ENCODE data around the gene APBA1. TPM values are rescaled to one million over a fixed set of nuclear protein-coding genes. Genes with fewer than 3 reads are reported as not detected.

APBA1 gene
- total RNA-seq, 1 experiment from 2014 or later = 1.8 TPM

DNA sequence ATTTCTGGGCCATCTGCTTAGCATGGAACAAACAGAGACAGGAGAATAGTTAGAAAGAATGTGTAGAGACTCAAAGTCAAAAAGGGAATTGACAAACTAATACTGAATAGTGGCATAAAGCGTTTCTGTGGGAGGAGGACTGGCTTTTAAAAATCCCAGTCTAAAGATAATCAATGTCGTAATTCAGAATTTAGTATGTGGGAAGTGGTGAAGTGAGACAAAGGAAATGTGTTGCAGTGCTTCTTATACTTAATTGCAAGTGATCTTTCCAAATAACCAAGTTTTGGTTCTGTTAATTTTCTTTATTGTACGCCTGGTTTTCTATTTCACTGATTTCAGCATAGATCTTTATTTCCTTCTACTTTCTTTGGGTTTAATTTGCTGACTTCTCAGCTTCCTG is 214.0 kb downstream of the APBA1 start:
- Mint-ChIP-seq H3K27ac (no peak overlapping the region), H3K36me3 (ENCODE audit: insufficient read depth in 1 of 3, low read depth in 3 of 3) (no peaks in the 10 kb centered on the region; a peak in 1 of 7 replicates), H3K27me3 (ENCODE audit: low read depth) (peaks cover 2% of the 10 kb centered on the region; the same call in 1 of the 2 replicates), H3K9me3 (no peaks in the 10 kb centered on the region; a peak in 1 of 5 replicates), H3K4me1 (peaks cover 5% of the 10 kb centered on the region in 2 experiments), H3K4me3 (no peak overlapping the region)
- no peak overlapping the region for H3K9ac ChIP-seq (ENCODE audit: extremely low read depth, insufficient read length, low read length)
- H4K91ac ChIP-seq (ENCODE audit: insufficient read length, low read depth, low read length) = no peak overlapping the region
- H2BK5ac ChIP-seq (ENCODE audit: insufficient read length, low read length) = no peak overlapping the region
- no peak for DNase-seq
- no CpG with 5 or more reads among the region's 3 CpGs for WGBS (ENCODE audit: extremely low coverage, insufficient read length, low lambda C conversion rate)
- H3K18ac ChIP-seq (ENCODE audit: insufficient read length, low read depth, low read length) = no peak overlapping the region
- no peak overlapping the region for H4K8ac ChIP-seq (replicated peaks; ENCODE audit: insufficient read length, low read depth, low read length)
- H3K9me3 ChIP-seq (ENCODE audit: control insufficient read depth, low read depth, low read length) = no peaks in the 10 kb centered on the region
- no peak overlapping the region for H2AK5ac ChIP-seq (ENCODE audit: insufficient read length, low read length)
- no peak overlapping the region for H3K27ac ChIP-seq (ENCODE audit: insufficient read length, low read depth, low read length)
- TF ChIP-seq, protein P1, sequence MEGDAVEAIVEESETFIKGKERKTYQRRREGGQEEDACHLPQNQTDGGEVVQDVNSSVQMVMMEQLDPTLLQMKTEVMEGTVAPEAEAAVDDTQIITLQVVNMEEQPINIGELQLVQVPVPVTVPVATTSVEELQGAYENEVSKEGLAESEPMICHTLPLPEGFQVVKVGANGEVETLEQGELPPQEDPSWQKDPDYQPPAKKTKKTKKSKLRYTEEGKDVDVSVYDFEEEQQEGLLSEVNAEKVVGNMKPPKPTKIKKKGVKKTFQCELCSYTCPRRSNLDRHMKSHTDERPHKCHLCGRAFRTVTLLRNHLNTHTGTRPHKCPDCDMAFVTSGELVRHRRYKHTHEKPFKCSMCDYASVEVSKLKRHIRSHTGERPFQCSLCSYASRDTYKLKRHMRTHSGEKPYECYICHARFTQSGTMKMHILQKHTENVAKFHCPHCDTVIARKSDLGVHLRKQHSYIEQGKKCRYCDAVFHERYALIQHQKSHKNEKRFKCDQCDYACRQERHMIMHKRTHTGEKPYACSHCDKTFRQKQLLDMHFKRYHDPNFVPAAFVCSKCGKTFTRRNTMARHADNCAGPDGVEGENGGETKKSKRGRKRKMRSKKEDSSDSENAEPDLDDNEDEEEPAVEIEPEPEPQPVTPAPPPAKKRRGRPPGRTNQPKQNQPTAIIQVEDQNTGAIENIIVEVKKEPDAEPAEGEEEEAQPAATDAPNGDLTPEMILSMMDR (conservative IDR thresholded peaks at IDR 0.05) = no peak
- H3K56ac ChIP-seq (ENCODE audit: insufficient read length, low read depth, low read length) = no peak overlapping the region
- no peak overlapping the region for H2BK12ac ChIP-seq (ENCODE audit: insufficient read length, low read depth, low read length)
- no peaks in the 10 kb centered on the region for H3K27me3 ChIP-seq (ENCODE audit: insufficient read depth, low read length)
- H3K79me2 ChIP-seq (ENCODE audit: insufficient read depth, low read length) = no peaks in the 10 kb centered on the region
- H3K4me1 ChIP-seq (ENCODE audit: insufficient read depth, low read length) = no peaks in the 10 kb centered on the region
- H4K20me1 ChIP-seq (ENCODE audit: control insufficient read depth, insufficient read depth, insufficient read length) = no peaks in the 10 kb centered on the region
- no peak overlapping the region for H2BK15ac ChIP-seq (ENCODE audit: low read depth, low read length)
- H2AFZ ChIP-seq (ENCODE audit: low read length) = no peak overlapping the region
- H2BK120ac ChIP-seq (ENCODE audit: low read depth, low read length, poor library complexity, severe bottlenecking) = no peak overlapping the region
- no peak overlapping the region for H3K4me2 ChIP-seq (ENCODE audit: insufficient read depth, insufficient read length, low read length)
- no peak overlapping the region for H3K14ac ChIP-seq (ENCODE audit: insufficient read depth, low read length)
- H3K4ac ChIP-seq (ENCODE audit: low read depth, low read length) = no peak overlapping the region
- no peaks in the 10 kb centered on the region for H3K23me2 ChIP-seq (ENCODE audit: insufficient read length, low read depth, low read length, poor library complexity, severe bottlenecking)
- H3K23ac ChIP-seq (ENCODE audit: insufficient read length, low read depth, low read length) = no peak overlapping the region
- no peak overlapping the region for H2BK20ac ChIP-seq (ENCODE audit: low read depth, low read length, poor library complexity, severe bottlenecking)
- no peaks in the 10 kb centered on the region for H3K79me1 ChIP-seq (ENCODE audit: insufficient read depth, low read depth, low read length, poor library complexity, severe bottlenecking)
- no peak overlapping the region for H3T11ph ChIP-seq (ENCODE audit: low read length)
- H4K5ac ChIP-seq (ENCODE audit: insufficient read length, low read depth, low read length) = no peak overlapping the region

Measured in H9 (cell line).